Right lobe of liver (tissue), 4 donors: ENCODE results near the gene ACSL6.

Source experiments
- POLR2A ChIP-seq: fragments of 450-650 bp; IDR thresholded peaks from one replicate; pipeline ENCODE4 v1.6.1; 2017; ENCODE audit warnings: antibody characterized with exemption, mild to moderate bottlenecking
- TF ChIP-seq, protein P1 (sequence below), 4 donors: fragments of 200-600 bp in 3 of 4; fragments of 450-650 bp in 1 of 4; IDR thresholded peaks; one replicate each; pipeline versions ENCODE4 v1.5.1 to v1.8.0; 2016 to 2022; ENCODE audit warnings: antibody characterized with exemption in 4 of 4, mild to moderate bottlenecking in 2 of 4
- donor health status: DM: no; HTN: no; CAD: no.
- donor health status: DM: no; HTN: no; CAD: no.
- donor health status: DM: no; HTN: yes; CAD: no.

DNA sequence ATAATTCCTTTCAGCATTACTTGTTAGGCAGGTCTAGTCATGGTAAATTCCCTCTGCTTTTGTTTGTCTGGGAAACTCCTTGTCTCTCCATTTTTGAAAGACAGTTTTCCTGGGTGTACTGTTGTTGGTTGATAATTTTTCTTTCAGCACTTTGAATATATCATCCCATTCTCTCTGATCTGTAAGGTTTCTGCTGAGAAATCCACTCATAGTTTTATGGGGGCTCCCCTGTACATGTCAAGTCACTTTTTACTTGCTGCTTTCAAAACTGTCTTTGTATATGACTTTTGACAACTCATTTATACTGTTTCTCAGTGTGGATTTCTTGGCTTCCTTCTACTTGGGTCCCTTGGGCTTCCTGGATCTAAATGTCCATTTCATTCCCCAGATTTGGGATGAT, 82.5 kb downstream of the ACSL6 start:
- TF ChIP-seq, protein P1, sequence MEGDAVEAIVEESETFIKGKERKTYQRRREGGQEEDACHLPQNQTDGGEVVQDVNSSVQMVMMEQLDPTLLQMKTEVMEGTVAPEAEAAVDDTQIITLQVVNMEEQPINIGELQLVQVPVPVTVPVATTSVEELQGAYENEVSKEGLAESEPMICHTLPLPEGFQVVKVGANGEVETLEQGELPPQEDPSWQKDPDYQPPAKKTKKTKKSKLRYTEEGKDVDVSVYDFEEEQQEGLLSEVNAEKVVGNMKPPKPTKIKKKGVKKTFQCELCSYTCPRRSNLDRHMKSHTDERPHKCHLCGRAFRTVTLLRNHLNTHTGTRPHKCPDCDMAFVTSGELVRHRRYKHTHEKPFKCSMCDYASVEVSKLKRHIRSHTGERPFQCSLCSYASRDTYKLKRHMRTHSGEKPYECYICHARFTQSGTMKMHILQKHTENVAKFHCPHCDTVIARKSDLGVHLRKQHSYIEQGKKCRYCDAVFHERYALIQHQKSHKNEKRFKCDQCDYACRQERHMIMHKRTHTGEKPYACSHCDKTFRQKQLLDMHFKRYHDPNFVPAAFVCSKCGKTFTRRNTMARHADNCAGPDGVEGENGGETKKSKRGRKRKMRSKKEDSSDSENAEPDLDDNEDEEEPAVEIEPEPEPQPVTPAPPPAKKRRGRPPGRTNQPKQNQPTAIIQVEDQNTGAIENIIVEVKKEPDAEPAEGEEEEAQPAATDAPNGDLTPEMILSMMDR (IDR thresholded peaks at IDR 0.05) = no peak
- TF ChIP-seq POLR2A = no peak
